SIG-M5 treated with dmso at 0.1 percent for 504 hours (cell line): ENCODE results near the gene ZGRF1.
"Not testable (repeated sequence)": the region's sequence is repeated elsewhere in the genome, so short reads cannot be mapped to it uniquely, and the experiment has no call there.

Experiments used
- DNase-seq: peaks from one replicate; lab custom pipeline; 2025; ENCODE audit not compliant: unreplicated experiment; lab: John Stamatoyannopoulos, UW

The ZGRF1 gene

DNA sequence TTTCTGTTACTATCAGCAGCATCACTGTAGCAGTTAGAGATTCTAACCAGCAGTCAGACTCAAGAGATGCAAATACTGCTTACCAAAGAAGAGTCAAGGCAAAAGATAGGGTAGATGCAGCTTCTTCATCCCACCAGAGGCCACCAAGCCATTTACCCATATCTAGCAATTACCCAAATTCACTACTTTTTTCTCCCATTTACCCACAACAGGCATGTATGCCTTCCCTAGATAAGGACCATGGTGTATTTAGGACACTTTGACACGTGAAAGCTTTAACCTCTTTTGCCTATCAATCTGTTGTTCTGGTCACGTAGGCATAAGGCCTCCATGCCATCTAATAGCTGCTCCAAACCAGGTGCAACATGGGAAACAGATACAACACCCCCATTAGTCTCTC is 5.8 kb upstream of the ZGRF1 start:
- no peak for DNase-seq

DNA sequence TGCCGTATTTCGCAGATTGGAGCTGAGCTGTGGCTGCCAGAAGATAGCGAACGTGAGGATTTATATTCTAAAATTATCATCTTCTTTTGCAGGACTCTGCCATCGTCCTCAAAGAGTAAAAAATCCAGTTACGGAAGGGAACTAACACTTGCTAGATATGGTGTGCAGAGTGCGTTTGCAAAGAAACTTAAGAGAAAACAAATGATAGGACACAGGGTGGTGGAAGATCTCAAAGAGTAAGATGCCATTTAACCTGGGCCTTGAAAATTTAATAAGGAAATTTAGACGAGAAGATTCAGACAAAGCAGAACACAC is 800 bp upstream of the ZGRF1 start:
- DNase-seq, result no peak

DNA sequence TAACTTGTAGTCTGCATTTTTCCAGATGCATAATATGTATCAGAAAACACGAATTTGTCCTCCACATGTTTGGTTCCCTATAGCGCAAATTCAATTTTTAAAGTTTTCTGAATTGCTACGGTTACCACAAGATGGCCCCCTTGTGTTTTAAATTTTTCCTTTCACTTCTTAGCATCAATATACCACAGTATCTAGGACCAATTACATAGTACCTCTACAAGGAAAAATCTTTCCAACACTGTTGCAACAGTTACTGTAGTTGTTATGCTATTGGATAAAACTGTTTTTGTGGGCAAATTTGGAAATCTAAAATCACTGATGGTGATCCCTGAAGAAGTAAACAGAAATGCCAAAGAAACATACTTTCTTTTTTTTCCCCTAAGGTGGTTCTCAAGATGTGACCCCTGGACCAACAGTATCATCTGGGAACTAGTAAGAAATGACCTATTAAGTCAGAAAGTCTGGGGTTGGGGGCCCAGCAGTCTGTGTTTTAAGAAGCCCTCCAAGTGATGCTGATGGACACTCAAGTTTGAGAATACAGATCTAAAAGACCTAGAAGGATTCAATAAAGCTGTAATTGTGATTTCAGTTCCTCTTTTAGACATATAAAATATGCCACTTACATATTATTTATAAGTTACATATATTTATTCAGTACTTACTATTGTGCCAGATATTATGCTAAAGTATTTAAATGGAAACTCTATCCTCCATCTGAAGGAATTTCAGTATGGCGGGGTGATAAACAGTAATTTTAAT is 3.1 kb downstream of the ZGRF1 start:
- DNase-seq, result peak; percentile 47

DNA sequence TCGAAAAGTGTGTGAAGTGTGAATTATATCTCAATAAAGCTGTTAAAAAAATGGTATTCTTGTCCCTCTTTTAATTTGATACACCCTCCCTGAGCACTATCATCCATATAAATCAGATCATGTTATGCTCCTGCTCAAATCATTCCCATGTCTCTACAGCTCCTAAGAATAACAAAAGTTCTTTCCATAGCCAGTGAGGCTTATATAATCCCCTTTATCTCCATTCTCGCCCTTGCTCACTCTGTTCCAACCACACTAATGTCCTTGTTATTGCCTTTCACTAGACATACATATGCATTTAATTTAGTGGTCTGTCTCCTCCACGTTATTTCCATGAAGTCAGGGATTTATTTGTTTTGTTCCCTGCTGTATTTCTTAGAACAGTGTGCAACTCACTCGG is 10.5 kb downstream of the ZGRF1 start:
- no peak for DNase-seq

DNA sequence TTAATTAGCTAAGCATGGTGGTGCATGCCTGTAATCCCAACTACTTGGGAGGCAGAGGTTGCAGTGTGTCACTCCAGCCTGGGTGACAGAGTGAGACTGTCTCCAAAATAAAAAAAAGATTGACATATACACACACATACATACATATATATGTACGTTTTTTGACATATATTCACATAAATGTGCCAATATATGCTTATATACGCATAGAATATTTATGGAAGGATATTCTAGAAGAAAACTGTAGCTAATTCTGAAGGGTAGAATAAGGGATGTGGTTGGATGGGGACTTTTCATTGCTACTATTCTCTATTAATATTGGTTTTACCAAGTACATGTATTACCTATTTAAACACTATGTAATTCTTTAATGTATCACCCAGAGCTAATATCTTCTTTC is 19.7 kb downstream of the ZGRF1 start:
- no peak for DNase-seq

DNA sequence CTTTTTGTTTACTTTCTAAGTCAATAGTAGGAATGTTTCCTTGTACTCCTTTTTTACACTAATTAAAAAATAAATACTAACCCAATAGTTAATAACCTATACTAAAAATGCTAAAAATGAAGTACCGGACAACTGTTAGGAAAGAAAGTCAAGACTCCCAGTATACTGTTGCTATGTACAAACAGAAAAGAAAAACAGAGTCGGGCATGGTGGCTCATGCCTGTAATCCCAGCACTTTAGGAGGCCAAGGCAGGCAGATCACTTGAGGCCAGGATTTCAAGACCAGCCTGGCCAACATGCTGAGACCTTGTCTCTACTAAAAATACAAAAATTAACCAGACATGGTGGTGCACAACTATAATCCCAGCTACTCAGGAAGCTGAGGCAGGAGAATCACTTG is 23.9 kb downstream of the ZGRF1 start:
- DNase-seq, result not testable (repeated sequence)

DNA sequence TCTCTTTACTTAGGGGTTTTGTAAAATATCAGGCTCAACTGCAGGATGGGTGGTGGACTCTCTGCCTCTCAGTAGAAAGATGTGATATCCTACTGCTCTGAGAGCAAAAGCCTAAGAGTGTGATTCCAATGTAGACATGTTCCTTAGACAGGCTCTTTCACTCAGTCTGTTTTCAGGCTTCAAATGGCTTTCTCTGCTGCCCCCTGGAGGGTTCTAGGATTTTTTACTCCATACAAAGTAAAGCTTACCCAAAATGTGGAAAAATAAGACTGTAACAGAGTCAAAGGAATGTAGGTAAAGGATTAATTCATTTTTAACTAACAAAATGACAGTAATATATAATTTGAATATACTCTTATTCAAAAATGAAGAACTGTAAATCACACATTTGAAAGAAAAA is 32.1 kb downstream of the ZGRF1 start:
- peak; percentile 50 for DNase-seq

DNA sequence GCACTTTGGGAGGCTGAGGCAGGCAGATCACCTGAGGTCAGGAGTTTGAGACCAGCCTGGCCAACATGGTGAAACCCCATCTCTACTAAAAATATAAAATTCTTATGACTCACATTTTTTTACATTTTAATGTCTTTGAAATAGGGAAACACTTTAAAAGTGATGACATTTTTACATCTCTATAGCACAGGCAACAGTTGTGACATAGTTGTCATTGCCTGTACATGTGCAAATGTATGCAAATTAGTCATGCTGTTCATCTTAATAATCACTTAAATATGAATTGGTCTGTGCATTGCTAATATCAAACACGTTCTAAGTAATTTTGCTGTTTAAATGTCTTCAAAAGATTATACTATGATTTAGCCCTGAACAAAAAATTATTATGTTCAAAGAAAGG is 41.7 kb downstream of the ZGRF1 start:
- no peak for DNase-seq

DNA sequence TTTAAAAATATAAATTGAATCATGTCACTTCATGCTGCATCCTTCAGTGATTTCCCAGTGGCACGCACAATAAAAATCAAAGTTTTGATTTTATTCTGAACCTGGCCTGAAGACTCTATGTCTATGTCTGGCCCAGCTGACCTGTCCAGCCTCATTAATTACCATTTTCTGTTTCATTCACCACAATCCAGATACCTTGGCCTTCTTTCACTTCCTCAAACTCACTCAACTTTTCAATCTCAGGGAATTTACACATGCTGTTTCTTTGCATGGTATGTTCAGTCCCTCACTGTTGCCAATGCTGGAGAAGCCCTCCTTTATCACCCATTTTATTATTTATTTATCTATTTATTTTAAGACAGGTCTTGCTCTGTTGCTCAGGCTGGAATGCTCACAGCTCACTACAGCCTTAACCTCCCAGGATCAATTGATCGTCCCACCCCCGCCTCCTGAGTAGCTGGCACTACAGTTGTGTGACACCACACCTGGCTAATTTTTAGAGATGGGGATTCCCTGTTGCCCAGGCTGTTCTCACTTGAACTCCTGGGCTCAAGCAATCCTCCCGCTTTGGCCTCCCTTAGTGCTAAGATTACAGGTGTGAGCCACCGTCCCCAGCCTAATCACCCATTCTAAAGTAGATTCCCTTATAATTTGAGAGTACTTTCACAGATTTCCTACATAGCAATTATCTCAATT is 43.1 kb downstream of the ZGRF1 start:
- no peak for DNase-seq

DNA sequence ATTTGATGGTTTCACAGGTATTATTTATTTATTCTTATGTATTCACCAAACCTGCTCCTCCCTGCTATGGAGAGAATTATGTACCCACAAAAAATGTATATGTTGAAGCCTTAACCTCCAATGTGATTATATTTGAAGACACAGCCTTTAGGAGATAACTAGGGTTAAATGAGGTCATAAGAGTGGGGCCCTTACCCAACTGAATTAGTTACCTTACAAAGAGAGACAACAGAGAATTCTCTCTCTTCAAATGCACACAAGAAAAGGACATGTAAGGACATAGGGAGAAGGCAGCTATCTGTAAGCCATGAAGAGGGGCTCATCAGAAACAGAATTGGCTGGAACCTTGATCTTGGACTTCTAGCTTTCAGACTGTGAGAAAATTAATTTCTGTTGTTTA is 44.0 kb downstream of the ZGRF1 start:
- DNase-seq, result no peak

DNA sequence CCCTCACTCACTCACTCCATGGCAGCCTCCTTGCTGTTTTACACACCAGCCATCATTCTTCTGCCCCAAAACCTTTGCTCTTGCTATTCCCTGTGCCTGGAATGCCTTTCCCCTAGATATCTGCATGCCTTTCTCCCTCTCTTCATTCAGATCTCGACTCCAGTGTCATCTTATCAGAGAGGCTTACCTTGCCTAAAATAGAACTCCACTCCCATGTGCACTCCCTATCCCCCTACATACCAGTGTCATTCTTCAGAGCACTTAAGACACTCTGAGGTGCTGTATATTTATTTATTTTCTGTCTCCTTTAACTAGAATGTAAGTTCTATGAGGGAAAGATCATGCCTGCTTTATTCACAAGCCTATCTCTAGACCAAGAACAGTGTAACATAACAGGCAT is 45.1 kb downstream of the ZGRF1 start:
- no peak for DNase-seq

DNA sequence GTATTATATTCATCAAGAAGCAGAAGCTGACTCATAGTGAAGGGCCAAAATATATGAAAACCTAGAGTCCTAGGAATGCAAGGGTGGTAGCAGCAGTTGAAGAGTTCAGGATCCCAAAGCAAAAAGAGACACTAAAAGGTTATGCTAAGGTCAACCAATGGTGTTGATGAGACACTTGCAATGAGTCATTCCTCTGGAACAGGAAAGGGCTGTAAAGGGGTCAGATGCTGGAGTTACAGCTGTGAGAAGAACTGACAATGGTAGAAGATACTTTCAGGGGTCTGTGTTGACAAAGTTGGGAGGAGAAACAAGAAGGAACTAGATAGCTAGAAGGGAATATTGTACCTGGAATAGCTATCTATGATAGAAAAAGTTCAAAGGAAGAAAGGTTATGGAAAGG is 47.5 kb downstream of the ZGRF1 start:
- no peak for DNase-seq

DNA sequence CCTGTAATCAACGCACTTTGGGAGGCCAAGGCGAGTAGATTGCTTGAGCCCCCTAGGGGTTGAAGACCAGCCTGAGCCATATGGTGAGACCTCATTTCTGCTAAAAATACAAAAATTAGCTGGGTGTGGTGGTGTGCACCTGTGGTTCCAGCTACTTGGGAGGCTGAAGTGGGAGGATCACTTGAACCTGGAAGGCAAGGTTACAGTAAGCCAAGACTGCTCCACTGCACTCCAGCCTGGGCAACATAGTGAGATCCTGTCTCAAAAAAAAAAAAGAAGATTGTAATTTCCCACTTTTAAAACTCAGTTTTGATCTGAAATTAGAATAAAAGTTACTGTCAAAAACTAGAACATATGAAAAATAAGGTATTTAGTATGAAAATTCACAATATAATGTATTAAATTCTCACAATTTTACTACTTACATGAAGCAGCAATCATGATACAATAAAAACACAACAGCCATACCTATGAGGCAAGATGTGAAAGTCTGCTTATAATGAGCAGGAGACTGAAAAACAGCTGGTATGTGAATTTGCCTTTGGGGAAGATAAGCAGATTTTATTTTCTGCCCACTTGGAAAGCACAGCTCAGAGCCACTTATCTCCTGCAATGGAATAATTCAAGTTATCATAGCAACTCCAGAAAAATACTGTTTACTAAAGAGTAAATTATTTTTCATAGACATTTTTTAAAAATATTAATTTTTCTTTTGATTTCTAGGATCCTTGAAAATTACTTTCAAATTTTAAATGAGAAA is 50.6 kb downstream of the ZGRF1 start:
- DNase-seq, result no peak

DNA sequence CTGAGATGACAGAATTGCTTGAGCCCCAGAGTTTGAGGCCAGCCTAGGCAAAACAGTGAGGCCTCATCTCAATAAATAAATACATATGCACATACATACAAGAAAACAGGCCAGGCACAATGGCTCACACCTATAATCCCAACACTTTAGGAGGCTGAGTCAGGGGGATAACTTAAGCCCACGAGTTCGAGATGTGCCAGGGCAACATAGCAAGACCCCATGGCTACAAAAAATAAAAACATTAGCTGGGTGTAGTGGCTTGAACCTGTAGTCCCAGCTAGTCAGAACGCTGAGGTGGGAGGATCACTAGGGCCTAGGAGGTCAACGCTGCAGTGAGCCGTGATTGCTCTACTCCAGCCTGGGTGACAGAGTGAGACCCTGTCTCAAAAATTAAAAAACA is 69.2 kb downstream of the ZGRF1 start:
- DNase-seq, result no peak

DNA sequence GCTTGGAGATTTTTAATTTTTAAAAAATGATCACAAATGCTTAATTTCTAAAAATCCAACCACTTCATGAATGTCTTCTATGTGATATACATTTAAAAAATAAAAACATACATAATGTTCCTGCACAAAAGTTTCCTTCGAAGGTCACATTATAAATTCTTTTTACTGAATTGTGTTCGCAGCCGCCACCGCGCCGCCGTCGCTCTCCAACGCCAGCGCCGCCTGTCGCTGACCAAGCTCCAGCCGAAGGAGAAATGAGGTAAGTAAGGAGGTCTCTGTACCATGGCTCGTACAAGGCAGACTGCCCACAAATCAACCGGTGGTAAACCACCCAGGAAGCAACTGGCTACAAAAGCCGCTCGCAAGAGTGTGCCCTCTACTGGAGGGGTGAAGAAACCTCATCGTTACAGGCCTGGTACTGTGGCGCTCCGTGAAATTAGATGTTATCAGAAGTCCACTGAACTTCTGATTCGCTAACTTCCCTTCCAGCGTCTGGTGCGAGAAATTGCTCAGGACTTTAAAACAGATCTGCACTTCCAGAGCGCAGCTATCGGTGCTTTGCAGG is 71.9 kb downstream of the ZGRF1 start:
- no peak for DNase-seq

DNA sequence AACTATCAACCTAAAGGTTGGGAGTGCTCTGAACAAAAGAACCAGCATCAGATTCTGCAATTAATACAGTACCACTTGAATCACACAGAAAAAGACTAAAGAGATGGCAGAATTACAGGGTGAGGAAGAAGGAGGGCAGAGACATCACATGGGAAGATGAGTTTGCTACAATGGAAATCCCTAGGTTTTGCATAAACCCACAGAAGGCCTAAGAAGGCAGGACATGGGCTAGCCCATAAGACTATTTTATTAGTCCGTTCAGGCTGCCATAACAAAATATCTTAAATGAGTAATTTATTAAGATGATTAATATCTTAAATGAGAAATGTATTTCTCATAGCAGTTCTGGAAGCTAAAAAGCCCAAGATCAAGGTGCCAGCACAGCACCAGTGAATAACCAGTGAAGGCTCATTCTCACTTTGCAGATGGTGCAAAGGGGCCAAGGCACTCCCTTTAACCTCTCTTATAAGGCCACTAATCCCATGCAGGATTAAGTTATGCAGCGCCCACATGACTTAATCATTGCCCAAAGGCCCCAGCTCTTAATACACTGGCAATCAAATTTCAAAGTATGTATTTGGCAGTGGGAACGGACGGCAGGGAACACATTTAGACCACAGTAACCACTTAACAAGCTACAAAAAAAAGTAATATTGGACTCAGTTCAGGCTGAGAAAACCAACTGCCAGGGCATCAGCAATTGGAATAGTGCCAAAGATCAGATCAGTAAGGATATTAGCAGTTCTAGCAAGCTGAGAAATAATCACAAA is 73.1 kb downstream of the ZGRF1 start:
- DNase-seq, result no peak

DNA sequence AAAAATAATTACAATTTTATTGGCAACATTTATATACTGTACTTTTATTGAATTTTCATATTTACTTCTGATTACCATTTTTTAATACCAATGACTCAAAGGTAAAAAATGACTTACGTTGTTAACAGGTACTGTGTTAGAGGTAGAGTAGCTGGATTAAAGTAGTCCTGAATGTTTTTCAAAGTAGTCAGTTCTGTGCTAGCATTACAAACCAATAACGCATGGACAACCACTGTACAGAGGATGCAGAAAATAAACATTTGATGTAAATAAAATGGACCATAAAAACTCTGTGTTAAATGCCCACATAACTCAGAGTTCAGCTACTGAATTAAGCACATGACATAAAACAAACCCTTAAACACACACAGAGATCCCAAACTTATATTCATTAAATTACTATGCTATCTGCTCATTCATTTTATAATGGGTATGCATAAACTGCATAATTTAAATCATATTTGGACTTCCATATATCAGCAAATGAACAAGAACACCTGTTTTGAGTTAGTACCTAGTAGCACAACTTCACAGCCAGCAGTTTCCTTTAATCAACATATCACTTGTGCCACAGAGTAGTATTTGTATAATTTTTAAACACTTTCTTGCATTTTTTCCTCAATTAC is 74.3 kb downstream of the ZGRF1 start:
- no peak for DNase-seq

DNA sequence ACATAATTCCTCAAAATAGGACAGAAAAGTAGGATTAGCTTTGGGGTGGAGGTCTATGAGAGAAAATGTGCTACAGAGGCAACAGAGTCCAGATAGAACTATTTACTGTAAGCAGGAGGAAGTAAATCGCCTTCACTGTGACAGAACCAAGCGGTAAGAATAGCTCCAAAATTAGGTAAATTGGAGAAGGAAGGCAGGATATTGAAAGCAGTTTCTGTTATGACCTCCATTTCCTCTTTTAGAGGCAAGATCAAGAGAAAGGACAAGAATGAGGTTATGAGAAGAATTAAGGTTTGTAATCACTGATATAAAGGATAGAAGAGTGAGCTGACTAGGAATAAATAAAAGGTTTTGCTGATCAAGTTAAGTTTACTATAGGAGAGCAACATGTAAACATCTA is 76.6 kb downstream of the ZGRF1 start:
- DNase-seq, result peak; percentile 73

DNA sequence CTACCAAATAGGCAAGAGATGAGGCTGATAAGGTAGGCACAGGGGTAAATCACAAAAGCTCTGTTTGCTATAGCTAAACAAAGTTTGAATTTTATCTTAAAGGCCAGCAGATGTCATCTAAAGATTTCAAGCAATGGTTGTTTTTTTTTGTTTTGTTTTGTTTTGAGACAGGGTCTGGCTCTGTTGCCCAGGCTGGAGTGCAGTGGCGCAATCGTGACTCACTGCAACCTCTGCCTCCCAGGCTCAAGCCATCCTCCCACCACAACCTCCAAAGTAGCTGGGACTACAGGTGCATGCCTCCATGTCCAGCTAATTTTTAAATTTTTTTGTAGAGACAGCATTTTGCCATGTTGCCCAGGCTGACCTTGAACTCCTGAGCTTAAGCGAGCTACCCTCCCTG is 77.7 kb downstream of the ZGRF1 start:
- DNase-seq, result no peak

DNA sequence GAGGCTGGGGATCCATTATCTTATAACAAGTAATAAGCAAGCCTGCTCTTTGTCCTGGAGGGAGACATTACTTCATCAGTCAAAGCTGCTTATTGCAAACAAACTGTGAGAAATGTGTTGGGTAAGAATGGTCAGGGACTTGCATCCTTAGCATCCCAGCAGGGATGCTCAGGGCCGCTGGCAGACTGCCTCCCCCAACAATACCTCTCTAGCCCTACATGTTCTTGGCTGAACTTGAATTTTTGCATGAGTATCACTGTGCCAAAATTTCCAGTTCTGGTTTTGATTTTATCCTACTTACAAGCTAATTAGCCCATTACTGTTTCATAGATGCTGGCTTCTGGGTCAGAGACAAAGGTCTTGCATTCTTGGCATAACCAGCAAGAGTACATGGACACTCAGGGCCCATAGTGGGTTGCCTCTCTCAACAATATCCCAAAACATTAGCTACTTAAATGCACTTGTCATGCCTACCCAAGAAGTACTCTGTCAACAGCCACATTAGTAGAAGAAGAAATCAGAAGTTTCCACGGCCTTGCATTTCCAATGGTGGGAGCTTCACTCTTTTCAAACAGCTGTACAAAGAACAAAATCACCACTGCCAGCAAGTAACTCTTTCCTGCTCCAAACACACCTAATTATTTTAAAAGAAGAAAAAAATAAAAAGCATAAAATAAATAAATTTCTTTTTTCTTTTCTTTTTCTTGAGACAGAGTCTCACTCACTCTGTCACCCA is 78.9 kb downstream of the ZGRF1 start:
- no peak for DNase-seq
